HEK293T (cell line): ENCODE results near the gene PIAS1.

ENCODE experiments used
- CTCF ChIA-PET: fragments of 350-600 bp; formaldehyde crosslinking; extraction: SDS; loops from one replicate; lab custom pipeline; 2021; ENCODE audit warnings: antibody characterized with exemption, inconsistent platforms; lab: Yijun Ruan, JAX
- POLR2A ChIA-PET: fragments of 350-600 bp; formaldehyde crosslinking; extraction: SDS; loops from one replicate; lab custom pipeline; 2020; ENCODE audit warnings: antibody characterized with exemption, inconsistent platforms; lab: Yijun Ruan, JAX
- DNase-seq: peaks from one replicate; pipeline ENCODE4 v3.0.0; 2012; ENCODE audit warnings: mixed read lengths; ENCODE audit errors: extremely low spot score
- ARNT ChIP-seq: fragments of 450-650 bp; IDR thresholded peaks from 2 replicates; pipeline ENCODE4 v1.6.1; 2017; ENCODE audit warnings: mild to moderate bottlenecking
- BHLHE40 ChIP-seq: fragments of 450-650 bp; IDR thresholded peaks from 2 replicates; pipeline ENCODE4 v1.6.1; 2016; ENCODE audit warnings: mild to moderate bottlenecking, moderate library complexity, borderline replicate concordance
- CTBP1 ChIP-seq: fragments of 450-650 bp; IDR thresholded peaks from 2 replicates; pipeline ENCODE4 v1.6.1; 2016; ENCODE audit warnings: borderline replicate concordance
- ELF4 ChIP-seq: fragments of 450-650 bp; IDR thresholded peaks from 2 replicates; pipeline ENCODE4 v1.6.1; 2017; ENCODE audit warnings: antibody characterized with exemption
- FOXA1 ChIP-seq: fragments of 450-650 bp; IDR thresholded peaks from 2 replicates; pipeline ENCODE4 v1.6.1; 2016; ENCODE audit warnings: mild to moderate bottlenecking
- FOXK2 ChIP-seq: fragments of 450-650 bp; IDR thresholded peaks from 2 replicates; pipeline ENCODE4 v1.6.1; 2016; ENCODE audit warnings: mild to moderate bottlenecking
- FOXM1 ChIP-seq: fragments of 450-650 bp; IDR thresholded peaks from 2 replicates; pipeline ENCODE4 v1.6.1; 2017; ENCODE audit warnings: mild to moderate bottlenecking, borderline replicate concordance
- HDGF ChIP-seq: fragments of 450-650 bp; IDR thresholded peaks from 2 replicates; pipeline ENCODE4 v1.6.1; 2017; ENCODE audit warnings: antibody characterized with exemption, borderline replicate concordance
- L3MBTL2 ChIP-seq: fragments of 450-650 bp; conservative IDR thresholded peaks from 2 replicates; pipeline ENCODE4 v1.6.1; 2016; ENCODE audit warnings: mild to moderate bottlenecking
- LEF1 ChIP-seq: fragments of 450-650 bp; IDR thresholded peaks from 2 replicates; pipeline ENCODE4 v1.6.1; 2017; ENCODE audit warnings: mild to moderate bottlenecking, borderline replicate concordance
- NFRKB ChIP-seq: fragments of 450-650 bp; IDR thresholded peaks from 2 replicates; pipeline ENCODE4 v1.6.1; 2016; ENCODE audit warnings: mild to moderate bottlenecking, moderate library complexity
- SP1 ChIP-seq: fragments of 450-650 bp; IDR thresholded peaks from 2 replicates; pipeline ENCODE4 v1.6.1; 2017
- SUZ12 ChIP-seq: fragments of 450-650 bp; IDR thresholded peaks from 2 replicates; pipeline ENCODE4 v1.6.1; 2016; ENCODE audit warnings: mild to moderate bottlenecking
- TARDBP ChIP-seq: fragments of 450-650 bp; IDR thresholded peaks from 2 replicates; pipeline ENCODE4 v1.6.1; 2016
- ZNF384 ChIP-seq: fragments of 450-650 bp; IDR thresholded peaks from 2 replicates; pipeline ENCODE4 v1.6.1; 2016
- TF ChIP-seq, protein P1 (sequence below): fragments of 450-650 bp; IDR thresholded peaks from 2 replicates; pipeline ENCODE4 v1.6.1; 2016

Gene PIAS1

DNA sequence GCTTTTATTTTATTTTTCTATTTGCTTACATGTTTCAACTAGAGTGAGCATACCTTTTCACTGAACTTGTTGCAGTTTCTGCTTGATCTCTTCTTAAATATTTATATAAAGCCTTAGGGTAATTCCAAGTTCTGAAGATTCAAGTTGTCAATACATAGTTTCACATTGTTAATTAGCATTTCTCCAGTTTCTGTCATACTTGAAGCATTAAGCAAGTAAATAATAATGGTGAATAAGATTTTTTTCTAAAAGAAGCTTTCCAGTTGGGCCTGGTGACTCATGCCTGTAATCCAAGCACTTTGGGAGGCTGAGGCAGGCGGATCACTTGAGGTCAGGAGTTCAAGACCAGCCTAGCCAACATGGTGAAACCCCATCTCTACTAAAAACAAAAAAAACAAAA lies 97.2 kb downstream of the PIAS1 start:
- ChIA-PET CTCF (interaction anchor here (0.9 kb wide), 1 partner anchor 288 kb away, joined by 3 read pairs; no protein-coding TSS in a partner anchor), POLR2A (interaction anchor here (2.1 kb wide), 1 partner anchor 97 kb away, joined by 7 read pairs; the partner anchor contains the start of gene PIAS1)

DNA sequence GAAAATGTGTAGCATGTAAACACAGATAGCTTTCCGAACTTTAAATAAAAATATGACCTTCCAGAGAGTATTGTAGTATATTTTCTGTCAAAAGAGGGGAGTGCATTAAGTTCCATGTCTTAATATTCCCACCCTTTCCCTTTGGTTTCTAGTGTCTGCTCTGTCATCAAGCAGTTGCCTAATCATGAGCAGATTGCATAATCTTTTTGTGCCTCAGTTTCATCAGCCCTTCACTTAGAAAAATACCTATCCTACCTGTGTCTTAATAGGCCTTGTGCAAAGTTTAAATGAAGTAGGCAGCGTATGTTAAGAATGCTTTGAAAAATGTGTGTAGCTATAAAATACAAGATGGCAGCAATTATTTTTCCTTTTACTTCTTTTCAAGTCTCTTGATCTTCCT lies 98.2 kb downstream of the PIAS1 start:
- CTCF ChIA-PET = interaction anchor here (0.6 to 0.8 kb wide), 3 partner anchors 260 to 314 kb away, joined by 3 to 5 read pairs (median 4); no protein-coding TSS in a partner anchor
- POLR2A ChIA-PET = interaction anchor here (1.1 to 2.1 kb wide), 2 partner anchors 98 to 184 kb away, joined by 3 to 7 read pairs; partner anchors contain the start of gene PIAS1
- DNase-seq = no peak
- TF ChIP-seq CTBP1 (no peak), ARNT (no peak), FOXA1 (no peak), ELF4 (no peak), HDGF (no peak), BHLHE40 (no peak), SUZ12 (no peak), L3MBTL2 (no peak), FOXK2 (no peak), SP1 (no peak), FOXM1 (no peak), NFRKB (no peak), TARDBP (no peak), ZNF384 (no peak), LEF1 (no peak)
- TF ChIP-seq, protein P1, sequence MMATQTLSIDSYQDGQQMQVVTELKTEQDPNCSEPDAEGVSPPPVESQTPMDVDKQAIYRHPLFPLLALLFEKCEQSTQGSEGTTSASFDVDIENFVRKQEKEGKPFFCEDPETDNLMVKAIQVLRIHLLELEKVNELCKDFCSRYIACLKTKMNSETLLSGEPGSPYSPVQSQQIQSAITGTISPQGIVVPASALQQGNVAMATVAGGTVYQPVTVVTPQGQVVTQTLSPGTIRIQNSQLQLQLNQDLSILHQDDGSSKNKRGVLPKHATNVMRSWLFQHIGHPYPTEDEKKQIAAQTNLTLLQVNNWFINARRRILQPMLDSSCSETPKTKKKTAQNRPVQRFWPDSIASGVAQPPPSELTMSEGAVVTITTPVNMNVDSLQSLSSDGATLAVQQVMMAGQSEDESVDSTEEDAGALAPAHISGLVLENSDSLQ = no peak

More for the DNA sequence above, 97.2 kb downstream of the PIAS1 start:
- DNase-seq = no peak
- TF ChIP-seq SP1 = no peak
- no peak for TF ChIP-seq FOXM1
- TF ChIP-seq, protein P1 = no peak
- no peak for TF ChIP-seq CTBP1
- TF ChIP-seq NFRKB = no peak

DNA sequence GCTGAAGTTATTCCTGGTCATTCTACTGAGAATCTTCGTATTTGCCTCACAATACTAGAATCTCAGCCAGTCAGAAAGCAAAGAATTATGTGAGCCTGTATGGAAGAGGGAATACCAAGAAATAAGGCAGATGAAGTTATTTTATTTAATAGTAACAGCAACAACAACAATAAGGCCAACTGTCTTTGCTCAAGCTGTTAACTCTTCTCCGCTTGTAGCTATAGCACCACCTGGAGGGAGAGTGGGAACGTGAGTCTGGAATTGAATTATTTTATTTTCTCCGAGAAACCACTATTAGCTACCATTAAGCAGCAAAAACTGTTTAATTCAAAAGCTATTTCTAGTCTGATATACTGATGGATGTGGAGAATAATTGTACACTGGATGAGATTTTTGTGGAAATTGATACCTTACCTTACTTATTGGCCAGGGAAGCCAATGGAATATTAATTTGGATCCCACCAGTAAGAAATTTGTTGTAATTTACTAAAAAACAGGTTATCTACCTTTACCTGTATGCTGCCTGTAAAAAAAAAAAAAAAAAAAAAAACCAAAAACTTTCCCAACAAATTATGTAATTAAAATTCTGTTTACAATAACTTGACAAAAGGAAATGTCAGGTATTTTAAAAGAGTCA lies 100.9 kb downstream of the PIAS1 start:
- CTCF ChIA-PET = interaction anchor here (0.7 to 2.3 kb wide), 9 partner anchors 9 to 314 kb away, joined by 3 to 11 read pairs (median 5); partner anchors contain the start of gene PIAS1

DNA sequence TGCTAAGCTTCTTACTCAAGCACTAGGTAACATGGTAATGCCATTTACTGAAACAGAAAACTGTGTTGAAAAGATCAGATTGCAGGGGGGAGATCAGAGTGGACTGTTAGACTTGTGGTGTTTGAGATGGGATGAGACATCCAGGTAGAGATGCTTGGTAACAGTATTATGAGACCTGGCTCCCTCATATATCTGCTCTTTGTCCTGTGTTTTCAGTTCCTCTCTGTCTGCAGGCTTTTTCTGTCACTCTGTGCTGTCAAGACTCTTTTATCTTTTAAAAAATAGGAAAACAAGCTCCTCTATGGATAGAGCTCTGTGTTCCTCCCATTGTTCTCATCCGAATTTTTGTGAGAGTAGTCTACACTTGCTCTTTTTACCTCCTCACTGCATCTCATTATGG lies 103.0 kb downstream of the PIAS1 start:
- DNase-seq = no peak
- POLR2A ChIA-PET = no interaction called here
- CTCF ChIA-PET = interaction anchor here (0.5 kb wide), 1 partner anchor 38 kb away, joined by 3 read pairs; no protein-coding TSS in a partner anchor
- TF ChIP-seq HDGF (no peak), FOXM1 (no peak), ELF4 (no peak), ARNT (no peak), SUZ12 (no peak), CTBP1 (no peak), FOXA1 (no peak), FOXK2 (no peak), ZNF384 (no peak), SP1 (no peak), L3MBTL2 (no peak), NFRKB (no peak)
- TF ChIP-seq, protein P1 = no peak

More for the DNA sequence above, 100.9 kb downstream of the PIAS1 start:
- TF ChIP-seq BHLHE40 (no peak), TARDBP (no peak), SUZ12 (no peak), SP1 (no peak), ZNF384 (no peak), CTBP1 (no peak), ELF4 (no peak), HDGF (no peak), FOXA1 (no peak), L3MBTL2 (no peak), LEF1 (no peak), FOXK2 (no peak), NFRKB (no peak), FOXM1 (no peak), ARNT (no peak)
- TF ChIP-seq, protein P1 = no peak
- POLR2A ChIA-PET = interaction anchor here (1.1 kb wide), 1 partner anchor 100 kb away, joined by 7 read pairs; the partner anchor contains the start of gene PIAS1
- DNase-seq = peak; percentile 37

DNA sequence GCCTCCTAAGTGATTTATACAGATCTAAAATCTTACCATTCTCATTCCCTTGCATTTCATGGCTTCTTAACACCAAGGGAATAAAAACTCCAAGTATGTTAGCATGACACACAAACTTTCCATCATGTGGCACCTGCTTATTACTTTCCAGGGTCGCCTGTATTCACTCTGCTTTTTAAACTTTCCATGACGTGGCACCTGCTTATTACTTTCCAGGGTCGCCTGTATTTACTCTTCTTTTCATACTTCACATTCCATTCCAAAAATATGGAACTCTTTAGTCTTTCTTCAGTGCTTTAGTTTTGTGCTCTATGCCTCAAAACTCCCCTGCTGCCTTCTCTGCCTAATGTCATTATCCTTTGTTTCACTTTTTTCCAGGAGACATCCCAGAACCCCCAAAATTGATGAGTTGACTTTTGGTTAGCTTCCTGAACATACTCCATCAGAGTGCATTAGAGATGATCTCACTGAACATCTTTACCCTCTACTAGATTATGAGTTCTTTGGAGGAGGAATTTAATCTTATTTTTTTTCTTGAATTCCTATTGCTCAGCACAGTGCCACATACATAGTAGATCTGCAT lies 104.0 kb downstream of the PIAS1 start:
- TF ChIP-seq FOXK2 = no peak
- no peak for TF ChIP-seq ZNF384
- TF ChIP-seq FOXA1 = no peak
- no peak for TF ChIP-seq FOXM1
- DNase-seq = no peak
- ChIA-PET POLR2A (no interaction called here), CTCF (no interaction called here)
